Pulmonary artery endothelial cell (primary cell): ENCODE results near the gene ABCB1. TPM values are rescaled to one million over a fixed set of nuclear protein-coding genes. Genes with fewer than 3 reads are reported as not detected.

Source experiments
- DNase-seq: peaks from one replicate; pipeline ENCODE4 v3.0.0-alpha.2; 2011; ENCODE audit warnings: low read depth, low spot score
- total RNA-seq: library from RNA; depleted of rRNA; stranded (reverse); fragments of >200 nt; gene quantifications from 2 replicates; pipeline ENCODE4 v1.2.3, GENCODE V29; 2014

ABCB1 gene
- total RNA-seq = 5.1 and 5.4 TPM in 2 replicates

GRCh38 chr7:87600130-87601124 lies at the start of gene ABCB1:
TSS of gene ABCB1 (minus strand) at chr7:87600884. CDS start at chr7:87600184, 700 bp downstream.
- peak; percentile 36 for DNase-seq

GRCh38 chr7:87648316-87648715 lies 47.6 kb upstream of the ABCB1 start:
- DNase-seq = no peak

- no peak for DNase-seq
Measured at GRCh38 chr7:87645446-87645845, 44.8 kb upstream of the ABCB1 start.

- DNase-seq = no peak
Measured at GRCh38 chr7:87635921-87636320, 35.2 kb upstream of the ABCB1 start.

GRCh38 chr7:87628780-87629569 lies 28.3 kb upstream of the ABCB1 start:
- no peak for DNase-seq

- DNase-seq = no peak
Measured at GRCh38 chr7:87627634-87627994, 26.9 kb upstream of the ABCB1 start.

- DNase-seq = no peak
Measured at GRCh38 chr7:87625101-87625500, 24.4 kb upstream of the ABCB1 start.

- DNase-seq = no peak
Measured at GRCh38 chr7:87624628-87625027, 23.9 kb upstream of the ABCB1 start.

- DNase-seq = no peak
Measured at GRCh38 chr7:87615197-87615596, 14.5 kb upstream of the ABCB1 start.

GRCh38 chr7:87609916-87610315 lies 9.2 kb upstream of the ABCB1 start:
- DNase-seq = no peak

GRCh38 chr7:87608431-87608830 lies 7.7 kb upstream of the ABCB1 start:
- no peak for DNase-seq

GRCh38 chr7:87604264-87604663 lies 3.6 kb upstream of the ABCB1 start:
- no peak for DNase-seq

- no peak for DNase-seq
Measured at GRCh38 chr7:87599336-87599735, 1.3 kb downstream of the ABCB1 start.

GRCh38 chr7:87598234-87599009 lies 2.3 kb downstream of the ABCB1 start:
- DNase-seq = no peak

- DNase-seq = no peak
Measured at GRCh38 chr7:87596696-87597095, 4.0 kb downstream of the ABCB1 start.

GRCh38 chr7:87596136-87596535 lies 4.5 kb downstream of the ABCB1 start:
- DNase-seq = no peak

- DNase-seq = no peak
Measured at GRCh38 chr7:87592300-87592699, 8.4 kb downstream of the ABCB1 start.

GRCh38 chr7:87591211-87591610 lies 9.5 kb downstream of the ABCB1 start:
- DNase-seq = no peak

- DNase-seq = no peak
Measured at GRCh38 chr7:87590578-87590977, 10.1 kb downstream of the ABCB1 start.

- no peak for DNase-seq
Measured at GRCh38 chr7:87589631-87590030, 11.1 kb downstream of the ABCB1 start.

GRCh38 chr7:87581723-87582122 lies 19.0 kb downstream of the ABCB1 start:
- DNase-seq = no peak

GRCh38 chr7:87580636-87581035 lies 20.0 kb downstream of the ABCB1 start:
- no peak for DNase-seq
